HCT116 (cell line): Measurements from ENCODE around the gene HUNK. TPM values are rescaled to one million over a fixed set of nuclear protein-coding genes. Genes with fewer than 3 reads are reported as not detected.

Source experiments
- ATAC-seq: fragments of 200-7000 bp; cut with Tn5 transposase; 2 replicates; pipeline ENCODE4 v1.9.1; 2020; ENCODE audit warnings: mild to moderate bottlenecking, moderate library complexity
- BruUV-seq: library from RNA; stranded (reverse); fragments of 400-500 nt; replicated peaks from 2 replicates; lab custom pipeline; 2021; lab: Mats Ljungman, UMichigan
- CTCF ChIA-PET: fragments of 300-600 bp; sonication (Branson Sonifier 250); formaldehyde crosslinking; loops from one replicate; lab custom pipeline; 2021; ENCODE audit warnings: antibody characterized with exemption; lab: Charles Lee
- POLR2A ChIA-PET: fragments of 300-600, 350-600 bp; sonication (Branson Sonifier 250); formaldehyde crosslinking; loops from one replicate; lab custom pipeline; 2021; ENCODE audit warnings: antibody characterized with exemption; lab: Charles Lee
- RAD21 ChIA-PET, 2 experiments: fragments of 300-600 bp; sonication (Branson Sonifier 250); formaldehyde crosslinking; loops; one replicate each; lab custom pipeline; 2023; ENCODE audit warnings: low total read pairs in 2 of 2; ENCODE audit not compliant: uncharacterized antibody in 2 of 2, unreplicated experiment in 2 of 2, low non-redundant PET in 1 of 2; lab: Charles Lee
- DNase-seq: peaks from one replicate; pipeline ENCODE4 v3.0.0-alpha.2; 2010; ENCODE audit warnings: low read depth, low spot score
- H2AFZ ChIP-seq: fragments of 200-600 bp; shearing (Covaris generic), sonication (generic); 2 replicates; pipeline ENCODE4 v1.6.1; 2017; ENCODE audit warnings: low read depth, mixed run types, mixed read lengths, antibody characterized with exemption, low read length; ENCODE audit not compliant: poor library complexity, severe bottlenecking
- H3K27ac ChIP-seq: 2 replicates; pipeline ENCODE4 v1.5.1; 2012; ENCODE audit warnings: low read depth, low read length
- H3K27me3 ChIP-seq: fragments of 200-600 bp; sonication (generic); 2 replicates; pipeline ENCODE4 v1.6.1; 2016; ENCODE audit warnings: mixed run types, low read length, mixed read lengths; ENCODE audit not compliant: insufficient read depth
- H3K36me3 ChIP-seq, 2 experiments: fragments of 200-500 bp in 1 of 2; fragments of 200-600 bp in 1 of 2; sonication (Bioruptor generic) in 1 of 2; sonication (generic) in 1 of 2; 2 replicates each; pipeline versions ENCODE4 v1.5.1 to v1.6.1; 2014 to 2016; ENCODE audit warnings: low read length in 2 of 2, inconsistent platforms in 1 of 2, mixed read lengths in 1 of 2, mixed run types in 1 of 2; ENCODE audit not compliant: insufficient read depth in 2 of 2, control insufficient read depth in 1 of 2
- H3K4me1 ChIP-seq, 2 experiments: fragments of 200-600 bp in 1 of 2; sonication (generic) in 1 of 2; 2 replicates each; pipeline versions ENCODE4 v1.5.1 to v1.6.1; 2012 to 2017; ENCODE audit warnings: low read length in 2 of 2, inconsistent platforms in 1 of 2, mild to moderate bottlenecking in 1 of 2, mixed read lengths in 1 of 2, mixed run types in 1 of 2, moderate library complexity in 1 of 2; ENCODE audit not compliant: insufficient read depth in 2 of 2, control insufficient read depth in 1 of 2
- H3K4me2 ChIP-seq: fragments of 200-600 bp; sonication (generic); 2 replicates; pipeline ENCODE4 v1.6.1; 2017; ENCODE audit warnings: mixed run types, low read length, mixed read lengths
- H3K4me3 ChIP-seq, 2 experiments: fragments of 200-600 bp in 1 of 2; sonication (generic) in 1 of 2; replicated peaks in 1 of 2; 2 replicates each; pipeline ENCODE4 v1.5.1; 2011 to 2016; ENCODE audit warnings: low read length in 2 of 2, control low read depth in 1 of 2, low read depth in 1 of 2, mild to moderate bottlenecking in 1 of 2, mixed read lengths in 1 of 2, mixed run types in 1 of 2
- H3K79me2 ChIP-seq: fragments of 200-600 bp; sonication (generic); 2 replicates; pipeline ENCODE4 v1.6.1; 2017; ENCODE audit warnings: mild to moderate bottlenecking, mixed run types, low read length, moderate library complexity, mixed read lengths; ENCODE audit not compliant: insufficient read depth
- H3K9ac ChIP-seq: fragments of 200-600 bp; sonication (generic); 2 replicates; pipeline ENCODE4 v1.6.1; 2016; ENCODE audit warnings: low read length, mixed read lengths
- H3K9me2 ChIP-seq: fragments of 200-600 bp; sonication (generic), shearing (Covaris generic); 2 replicates; pipeline ENCODE4 v1.6.1; 2017; ENCODE audit warnings: mixed run types, mild to moderate bottlenecking, moderate library complexity; ENCODE audit not compliant: insufficient read depth
- H3K9me3 ChIP-seq, 2 experiments: fragments of 200-500 bp in 1 of 2; fragments of 200-600 bp in 1 of 2; sonication (Bioruptor generic) in 1 of 2; sonication (generic) in 1 of 2; 2 replicates each; pipeline ENCODE4 v1.6.1; 2014 to 2017; ENCODE audit warnings: low read length in 2 of 2, mixed read lengths in 2 of 2, inconsistent platforms in 1 of 2, low read depth in 1 of 2, mild to moderate bottlenecking in 1 of 2, mixed run types in 1 of 2, moderate library complexity in 1 of 2; ENCODE audit not compliant: control insufficient read depth in 1 of 2, insufficient read depth in 1 of 2
- H4K20me1 ChIP-seq: fragments of 200-600 bp; sonication (generic), shearing (Covaris generic); 2 replicates; pipeline ENCODE4 v1.6.1; 2017; ENCODE audit warnings: mixed run types, mild to moderate bottlenecking, moderate library complexity; ENCODE audit not compliant: insufficient read depth
- ATF3 ChIP-seq: IDR thresholded peaks from 2 replicates; pipeline ENCODE4 v1.6.1; 2012
- CBX3 ChIP-seq: IDR thresholded peaks from 2 replicates; pipeline ENCODE4 v1.6.1; 2012; ENCODE audit warnings: low read depth
- CTCF ChIP-seq, 3 experiments: fragments of 200-600 bp in 1 of 3; sonication (generic) in 1 of 3; IDR thresholded peaks in 2 of 3; conservative IDR thresholded peaks in 1 of 3; 2 replicates each; pipeline ENCODE4 v1.5.1; 2012 to 2017; ENCODE audit warnings: low read depth in 2 of 3, low read length in 2 of 3, antibody characterized with exemption in 1 of 3, borderline replicate concordance in 1 of 3, control low read depth in 1 of 3, mild to moderate bottlenecking in 1 of 3, mixed read lengths in 1 of 3, mixed run types in 1 of 3, moderate library complexity in 1 of 3; ENCODE audit not compliant: insufficient read depth in 1 of 3
- EGR1 ChIP-seq: IDR thresholded peaks from 2 replicates; pipeline ENCODE4 v1.6.1; 2012; ENCODE audit warnings: low read depth
- ELF1 ChIP-seq: IDR thresholded peaks from 2 replicates; pipeline ENCODE4 v1.6.1; 2012; ENCODE audit warnings: low read depth, borderline replicate concordance
- EZH2 ChIP-seq: fragments of 200-600 bp; sonication (generic); IDR thresholded peaks from 2 replicates; pipeline ENCODE4 v1.6.1; 2017; ENCODE audit warnings: antibody characterized with exemption, mixed run types
- EZH2phosphoT487 ChIP-seq: fragments of 200-600 bp; IDR thresholded peaks from 2 replicates; pipeline ENCODE4 v1.6.1; 2018; ENCODE audit warnings: antibody characterized with exemption, borderline replicate concordance
- FOSL1 ChIP-seq: IDR thresholded peaks from 2 replicates; pipeline ENCODE4 v1.6.1; 2012; ENCODE audit warnings: low read depth
- MAX ChIP-seq: IDR thresholded peaks from 2 replicates; pipeline ENCODE4 v1.6.1; 2012
- POLR2AphosphoS5 ChIP-seq: IDR thresholded peaks from 2 replicates; pipeline ENCODE4 v1.6.1; 2011; ENCODE audit warnings: mild to moderate bottlenecking, low read depth, low read length, moderate library complexity
- RAD21 ChIP-seq: IDR thresholded peaks from 2 replicates; pipeline ENCODE4 v1.6.1; 2012; ENCODE audit warnings: low read depth, mild to moderate bottlenecking
- SIN3A ChIP-seq: IDR thresholded peaks from 2 replicates; pipeline ENCODE4 v1.6.1; 2012; ENCODE audit warnings: low read depth
- SP1 ChIP-seq: IDR thresholded peaks from 2 replicates; pipeline ENCODE4 v1.6.1; 2012; ENCODE audit warnings: low read depth
- TCF7L2 ChIP-seq: IDR thresholded peaks from 2 replicates; pipeline ENCODE4 v1.7.0; 2011; ENCODE audit warnings: borderline replicate concordance, inconsistent platforms; ENCODE audit not compliant: insufficient read depth, insufficient read length; ENCODE audit errors: extremely low read depth
- YY1 ChIP-seq: IDR thresholded peaks from 2 replicates; pipeline ENCODE4 v1.6.1; 2011; ENCODE audit warnings: low read length, low read depth, moderate library complexity, mild to moderate bottlenecking; ENCODE audit not compliant: insufficient replicate concordance; ENCODE audit errors: extremely low read depth
- ZFX ChIP-seq: fragments of 450-650 bp; IDR thresholded peaks from 2 replicates; pipeline ENCODE4 v1.6.1; 2017
- intact Hi-C: fragments of 100-400 bp; cut with micrococcal nuclease; formaldehyde crosslinking; loops from 2 replicates; pipeline ENCODE4 v1.10.0; 2022
- total RNA-seq: library from RNA; stranded (reverse); gene quantifications from one replicate; pipeline ENCODE4 v1.2.1, GENCODE V29; 2021; ENCODE audit not compliant: unreplicated experiment

HUNK gene
- total RNA-seq, 1 experiment from 2014 or later, result not detected

- intact Hi-C loops, result no loop called here
- Histone ChIP-seq H3K79me2 (no peaks in the 10 kb centered on the region), H3K4me2 (no peak overlapping the region), H3K27ac (no peak overlapping the region), H3K9ac (no peak overlapping the region), H4K20me1 (no peaks in the 10 kb centered on the region), H3K9me2 (no peaks in the 10 kb centered on the region), H3K9me3 (no peaks in the 10 kb centered on the region), H3K4me1 (no peaks in the 10 kb centered on the region)
- RAD21 ChIA-PET, result no interaction called here
- CTCF ChIA-PET, result interaction anchor here (0.9 kb wide), 1 partner anchor 15 kb away, joined by 3 read pairs; no protein-coding TSS in a partner anchor
- POLR2A ChIA-PET, result no interaction called here
- BruUV-seq, result no TSS peak
- no peak for DNase-seq
- TF ChIP-seq YY1, result no peak
- no peak for TF ChIP-seq EZH2phosphoT487
- TF ChIP-seq TCF7L2, result no peak
- TF ChIP-seq ELF1, result no peak
- no peak for TF ChIP-seq MAX
- TF ChIP-seq SIN3A, result no peak
- TF ChIP-seq RAD21, result no peak
- TF ChIP-seq, all 23 proteins: peak for 0
- peaks cover 63% of the 10 kb centered on the region for H3K27me3 ChIP-seq
- ATAC-seq, result no peak
- no peaks in the 10 kb centered on the region for H3K36me3 ChIP-seq
- no peak overlapping the region for H2AFZ ChIP-seq
- H3K4me3 ChIP-seq, result no peak overlapping the region
Measured at GRCh38 chr21:31880816-31881215, 8.0 kb downstream of the HUNK start.

- TF ChIP-seq SIN3A, result no peak
- TF ChIP-seq POLR2AphosphoS5, result no peak
- TF ChIP-seq FOSL1, result no peak
- no peak for TF ChIP-seq TCF7L2
- TF ChIP-seq ZFX, result no peak
- TF ChIP-seq MAX, result no peak
- no peak for TF ChIP-seq SP1
- TF ChIP-seq ATF3, result no peak
- TF ChIP-seq EGR1, result no peak
- no peak for TF ChIP-seq EZH2
- TF ChIP-seq ELF1, result no peak
- no peak for TF ChIP-seq CTCF (IDR thresholded peaks at IDR 0.05 in 2 of 3, conservative IDR thresholded peaks at IDR 0.05 in 1 of 3; ENCODE audit: borderline replicate concordance in 1 of 3, insufficient read depth in 1 of 3, low read depth in 2 of 3, low read length in 2 of 3)
- TF ChIP-seq RAD21, result no peak
- TF ChIP-seq CBX3, result no peak
- TF ChIP-seq YY1, result no peak
- RAD21 ChIA-PET, result no interaction called here
- H3K27ac ChIP-seq, result no peak overlapping the region
- H3K4me2 ChIP-seq, result no peak overlapping the region
- ATAC-seq (no peak), DNase-seq (no peak)
- H2AFZ ChIP-seq, result no peak overlapping the region
- intact Hi-C loops, result no loop called here
- H3K9me3 ChIP-seq, result no peaks in the 10 kb centered on the region
- peaks cover 47% of the 10 kb centered on the region for H3K27me3 ChIP-seq
- POLR2A ChIA-PET, result no interaction called here
- no peak overlapping the region for H3K4me3 ChIP-seq
- CTCF ChIA-PET, result no interaction called here
- H3K9me2 ChIP-seq, result no peaks in the 10 kb centered on the region
- H3K9ac ChIP-seq, result no peak overlapping the region
- H3K79me2 ChIP-seq, result no peaks in the 10 kb centered on the region
- H3K4me1 ChIP-seq, result no peaks in the 10 kb centered on the region
- no peaks in the 10 kb centered on the region for H3K36me3 ChIP-seq
- no TSS peak for BruUV-seq
- no peaks in the 10 kb centered on the region for H4K20me1 ChIP-seq
Measured at GRCh38 chr21:31882711-31883110, 9.9 kb downstream of the HUNK start.
